OCI-LY7 (cell line): Measurements from ENCODE around the gene PRKAG2.

ENCODE experiments used
- CTCF ChIP-seq: fragments of 200-600 bp; sonication (generic); conservative IDR thresholded peaks from 2 replicates; pipeline ENCODE4 v1.5.1; 2014; ENCODE audit warnings: mild to moderate bottlenecking, antibody characterized with exemption, low read length, moderate library complexity, mixed read lengths
- EZH2phosphoT487 ChIP-seq: fragments of 200-600 bp; sonication (generic); IDR thresholded peaks from 2 replicates; pipeline ENCODE4 v1.6.1; 2018; ENCODE audit warnings: low read depth, borderline replicate concordance, mild to moderate bottlenecking, mixed run types, antibody characterized with exemption, low read length, moderate library complexity, mixed read lengths

GRCh38 chr7:151662251-151662826 lies 214.6 kb downstream of the PRKAG2 start:
- no peak for TF ChIP-seq CTCF
- TF ChIP-seq EZH2phosphoT487, result no peak
